NCI-H748 treated with DMSO at 0.1 percent for 48 hours (cell line): ENCODE data around the gene DPYSL5.
A peak's percentile ranks its signal among the peaks of the same experiment; 100 is the strongest.
"Not testable (repeated sequence)": the region's sequence is repeated elsewhere in the genome, so short reads cannot be mapped to it uniquely, and the experiment has no call there.

Experiments used
- DNase-seq: peaks from one replicate; lab custom pipeline; 2025; lab: John Stamatoyannopoulos, UW

The DPYSL5 gene

DNA sequence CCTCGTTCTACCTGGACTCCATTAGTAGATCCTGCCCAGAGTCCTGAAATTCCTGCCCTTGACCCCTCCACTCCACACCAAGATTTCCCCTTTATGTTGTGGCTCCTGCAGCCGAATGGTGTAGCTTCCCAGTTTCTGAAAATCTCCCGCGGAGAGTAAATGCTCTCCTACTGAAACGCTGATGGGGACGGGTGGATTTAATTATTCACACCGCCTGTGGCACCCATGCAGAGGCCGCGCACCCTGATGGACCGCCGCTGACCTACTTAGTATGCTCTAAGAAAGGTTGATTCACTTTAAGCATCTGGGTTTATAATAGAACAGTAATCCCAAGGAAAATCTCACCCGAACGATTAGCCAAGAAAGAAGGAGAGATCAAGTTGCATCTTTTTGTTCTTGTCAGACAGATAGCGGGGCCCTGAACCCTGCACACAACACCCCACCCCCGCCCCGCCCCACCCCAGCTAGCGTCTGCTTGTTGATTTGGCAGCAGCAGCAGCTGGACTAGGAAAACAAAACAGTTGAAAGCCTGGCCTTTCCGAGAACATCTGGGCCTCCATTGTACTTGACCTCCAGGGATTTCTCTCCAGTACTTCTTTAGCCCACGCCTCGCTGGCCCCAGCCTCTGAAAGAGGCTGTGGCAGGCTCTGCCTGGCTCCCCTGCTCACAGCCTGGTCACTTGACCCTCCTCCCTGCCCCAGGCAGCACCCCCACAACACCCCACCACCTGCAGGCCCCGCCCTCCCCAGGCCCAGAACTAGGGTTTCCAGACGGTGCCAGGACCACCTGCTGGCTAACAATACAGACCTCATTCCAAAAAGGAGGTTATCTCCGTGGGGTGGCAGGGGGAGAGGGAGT, 53.6 kb downstream of the DPYSL5 start:
- DNase-seq: no peak

DNA sequence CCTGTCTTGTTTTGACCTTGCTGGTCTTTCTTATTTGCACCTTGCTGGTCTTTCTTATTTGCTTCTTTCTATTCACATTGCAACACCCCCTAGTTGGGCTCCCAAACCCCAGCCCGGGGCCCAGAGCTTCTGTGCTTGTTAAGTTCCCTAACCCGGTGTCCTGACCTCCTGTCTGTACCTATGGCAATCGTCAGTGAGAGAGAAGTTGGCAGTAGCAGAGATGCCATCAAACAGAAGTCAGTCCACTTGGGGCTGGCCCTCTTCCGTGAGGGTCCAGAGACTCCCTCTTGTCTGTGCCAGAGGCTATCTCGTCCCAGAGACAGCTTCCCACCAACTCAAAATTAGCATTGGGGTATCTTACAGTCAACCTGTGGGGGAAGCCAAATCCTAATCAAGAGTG, 55.7 kb downstream of the DPYSL5 start:
- no peak for DNase-seq

DNA sequence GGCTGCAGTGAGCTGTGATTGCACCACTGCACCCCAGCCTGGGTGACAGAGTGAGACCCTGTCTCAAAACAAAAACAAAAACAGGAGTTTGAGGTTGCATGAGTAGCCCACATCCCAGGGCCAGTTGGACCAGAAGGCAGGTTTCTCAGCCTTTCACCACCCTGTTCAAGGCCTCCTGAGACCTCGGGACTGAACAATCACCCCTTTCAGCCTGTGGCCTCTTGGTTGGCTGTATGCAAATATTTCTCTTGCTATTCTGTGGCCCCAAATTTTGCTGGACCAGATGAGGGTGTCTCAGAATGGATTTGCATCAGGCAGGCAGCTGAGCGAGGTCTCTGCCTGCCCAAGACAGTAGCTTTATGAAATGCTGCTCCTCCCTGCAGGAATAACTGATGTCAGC, 56.9 kb downstream of the DPYSL5 start:
- no peak for DNase-seq

DNA sequence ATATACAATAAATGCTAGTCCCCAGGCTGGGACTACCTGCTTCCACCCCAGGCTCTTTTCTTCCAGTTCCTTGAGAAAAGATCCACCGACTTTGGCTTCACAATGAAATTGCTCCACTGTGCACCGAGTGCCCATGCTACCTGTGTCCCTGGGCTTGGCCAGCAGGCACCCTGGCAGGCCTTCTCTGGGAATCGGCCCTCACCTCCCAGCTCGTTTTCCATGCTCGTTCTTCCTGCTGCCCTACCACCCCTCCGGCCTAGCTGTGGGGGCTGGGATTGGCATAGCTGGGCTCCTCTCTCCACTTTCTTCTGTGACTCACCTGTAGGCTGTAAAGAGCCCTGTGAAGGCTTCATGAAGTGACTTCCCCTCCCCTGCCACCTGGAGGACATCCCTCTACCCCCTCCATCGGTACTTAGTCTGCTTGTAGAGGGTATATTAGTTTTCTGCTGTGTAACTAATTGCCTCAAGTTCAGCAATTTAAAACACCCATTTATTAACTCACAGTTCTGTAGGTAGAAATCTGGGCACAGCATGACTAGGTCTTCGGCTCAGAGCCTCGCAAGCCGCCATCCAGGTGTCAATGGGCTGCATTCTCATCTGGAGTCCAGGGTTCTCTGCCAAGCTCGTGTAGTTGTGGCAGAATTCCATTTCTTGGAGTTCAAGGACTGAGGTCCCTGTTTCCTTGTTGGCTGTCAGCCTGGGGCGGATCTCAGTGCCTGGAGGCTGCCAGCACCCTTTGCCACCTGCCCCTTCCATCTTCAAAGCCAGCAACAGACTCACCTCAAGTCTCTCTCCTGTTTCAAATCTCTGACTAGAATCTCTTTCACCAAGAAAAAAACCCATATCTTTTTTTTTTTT, 57.6 kb downstream of the DPYSL5 start:
- no peak for DNase-seq

DNA sequence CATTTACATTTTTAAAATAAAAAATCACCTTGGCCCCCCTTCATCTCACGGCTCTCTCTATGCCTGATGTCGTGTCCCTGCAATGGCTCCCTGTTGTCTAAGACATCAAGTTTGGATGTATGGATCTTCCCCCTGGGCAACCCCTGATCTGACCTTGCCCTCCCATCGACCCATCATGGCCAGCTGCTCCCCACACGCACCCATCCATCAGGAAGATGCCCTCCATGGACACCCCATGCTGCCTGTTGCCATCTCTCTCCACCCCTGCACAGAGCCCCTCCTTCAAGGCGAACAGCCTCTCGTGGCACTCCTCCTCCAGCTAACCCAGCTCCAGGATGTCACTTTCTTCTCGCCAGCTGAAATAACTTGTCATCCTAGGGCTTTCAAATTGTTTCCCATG, 59.5 kb downstream of the DPYSL5 start:
- DNase-seq: no peak

DNA sequence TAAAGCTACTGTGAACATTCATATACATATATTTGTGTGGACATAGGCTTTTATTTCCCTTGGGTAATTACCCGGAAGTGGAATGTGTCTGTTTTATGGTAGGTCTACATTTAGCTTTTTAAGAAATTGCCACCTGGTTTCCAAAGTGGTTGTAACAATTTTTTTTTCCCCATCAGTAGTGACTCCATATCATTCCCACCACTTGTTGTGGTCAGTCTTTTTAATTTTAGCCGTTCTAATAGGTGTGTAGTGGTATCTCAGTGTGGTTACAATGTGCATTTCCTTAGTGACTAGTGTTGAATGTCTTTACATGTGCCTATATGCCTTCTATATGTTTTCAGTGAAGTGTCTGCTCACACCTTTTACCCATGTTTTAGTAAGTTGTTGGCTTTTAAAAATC, 62.2 kb downstream of the DPYSL5 start:
- DNase-seq: no peak

DNA sequence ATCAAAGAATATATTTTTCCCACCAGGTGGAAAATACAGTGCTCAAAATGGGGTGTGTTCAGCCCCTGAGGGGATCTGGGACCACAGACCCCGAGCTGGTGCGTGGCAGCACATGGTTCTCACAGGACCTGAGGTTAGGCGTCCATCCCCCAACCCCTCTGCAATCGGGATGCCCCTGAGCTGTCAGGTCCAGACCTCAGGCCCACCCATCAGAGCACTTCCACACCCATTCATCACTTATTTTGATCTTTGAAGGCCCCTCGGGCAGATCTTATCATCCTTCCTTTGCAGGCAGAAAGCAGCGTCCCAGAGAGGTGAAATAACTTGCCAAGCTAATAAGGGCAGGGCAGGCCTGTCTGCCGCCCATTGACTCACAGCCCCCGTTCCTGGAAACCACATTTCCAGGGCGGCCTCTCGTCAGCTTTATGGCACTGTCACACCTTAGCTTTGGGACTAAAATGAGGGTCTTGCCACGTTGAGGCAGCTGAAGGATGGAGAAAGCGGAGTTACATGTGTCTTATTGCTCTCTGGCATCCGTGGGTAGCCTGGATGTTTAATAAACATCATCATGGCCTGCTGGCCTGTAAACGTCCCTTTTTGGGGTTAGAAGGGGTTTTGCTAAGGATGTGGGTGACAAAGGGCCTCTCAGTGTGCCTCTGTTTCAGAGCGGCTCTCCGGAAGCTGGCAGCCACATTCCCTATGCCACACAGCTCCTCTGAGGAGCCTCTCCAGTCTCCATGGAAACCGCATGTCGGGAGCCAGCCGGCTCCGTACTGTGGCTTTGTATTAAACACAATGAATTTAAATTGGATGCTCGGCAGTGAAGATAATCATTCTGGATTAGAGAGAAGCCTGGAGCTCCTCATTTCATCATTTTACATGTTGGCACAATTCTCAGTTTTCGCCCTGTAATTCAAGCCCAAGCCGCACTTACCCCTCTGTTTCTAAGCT, 64.3 kb downstream of the DPYSL5 start:
- peak; percentile 82 for DNase-seq

DNA sequence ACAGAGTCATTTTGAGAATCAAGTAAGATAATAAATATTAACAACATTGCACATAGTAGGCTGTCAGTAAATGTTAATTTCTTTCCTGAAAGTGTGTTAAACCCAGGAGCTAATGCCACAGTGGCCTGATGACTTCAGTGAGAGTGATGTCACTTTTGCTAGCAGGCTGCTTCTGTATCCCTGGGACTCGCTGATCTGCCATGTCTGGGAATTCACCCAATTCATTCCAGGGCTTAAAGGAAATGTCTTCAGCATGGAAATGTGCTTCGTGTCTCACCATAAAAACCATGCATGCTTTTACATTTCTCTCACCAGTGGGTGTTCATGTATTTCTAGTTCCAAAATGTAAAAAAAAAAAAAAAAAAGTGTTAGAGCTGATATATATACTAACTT, 65.7 kb downstream of the DPYSL5 start:
- DNase-seq: no peak

DNA sequence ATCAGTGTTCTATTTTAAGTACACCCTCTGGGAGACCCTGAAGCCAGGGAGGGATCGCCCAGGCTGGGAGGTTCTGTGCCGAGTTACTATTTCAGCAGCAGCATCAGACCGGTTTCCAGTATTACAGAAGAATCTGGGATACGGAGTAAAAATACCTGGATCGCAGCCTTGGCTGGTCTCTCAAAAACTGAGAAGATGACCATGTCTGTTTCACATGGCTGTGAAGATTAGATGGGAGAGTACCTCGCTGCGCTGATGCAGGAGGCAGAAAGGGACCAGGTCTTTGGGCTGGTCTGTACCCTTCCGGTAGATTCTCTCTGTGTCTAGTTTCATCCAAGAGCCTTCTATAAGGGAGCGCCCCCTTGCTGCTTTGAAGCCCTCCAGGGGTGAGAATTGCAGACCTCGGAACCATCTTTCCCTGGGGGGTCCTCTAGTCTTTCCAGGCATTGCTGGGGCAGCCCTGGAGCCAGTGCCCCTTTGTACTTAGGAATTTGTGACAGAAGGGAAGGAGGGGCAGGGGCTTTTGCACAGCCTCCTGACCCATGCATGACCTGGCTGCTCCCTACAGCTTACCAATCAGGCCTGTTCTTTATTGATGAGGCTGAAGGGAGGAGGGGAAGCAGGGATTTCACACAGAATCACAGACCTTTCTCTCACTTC, 66.2 kb downstream of the DPYSL5 start:
- no peak for DNase-seq

DNA sequence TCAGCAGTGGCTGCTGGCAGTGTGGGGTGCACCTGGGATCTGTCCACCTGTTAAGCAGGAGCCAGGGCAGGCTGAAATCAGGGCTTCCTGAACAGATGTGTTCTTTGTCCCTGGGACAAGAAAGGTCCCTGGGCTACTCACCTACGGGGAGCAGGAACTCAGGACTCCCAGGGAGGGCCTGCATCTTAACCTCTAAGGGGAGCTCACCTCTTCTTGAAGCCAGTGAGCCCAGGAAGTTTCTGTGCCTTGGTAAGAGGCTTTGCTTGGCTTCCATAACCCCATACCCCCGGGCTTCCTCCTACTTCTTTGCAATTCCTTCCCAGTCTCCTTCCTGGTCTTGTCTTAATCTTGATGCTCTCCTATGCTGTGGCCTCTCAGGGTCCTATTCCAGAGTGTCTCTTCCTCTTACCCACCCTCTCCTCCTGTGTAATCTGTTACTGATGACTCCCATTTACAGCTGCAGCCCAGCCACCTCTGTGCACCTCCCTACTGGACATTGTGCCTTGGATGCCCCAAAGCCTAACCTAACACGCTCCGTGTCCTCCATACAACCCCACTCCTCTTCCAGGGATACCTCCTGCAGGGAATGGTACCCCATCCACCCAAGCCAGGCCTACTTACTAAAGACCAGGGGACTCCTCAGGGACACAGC, 66.9 kb downstream of the DPYSL5 start:
- no peak for DNase-seq

DNA sequence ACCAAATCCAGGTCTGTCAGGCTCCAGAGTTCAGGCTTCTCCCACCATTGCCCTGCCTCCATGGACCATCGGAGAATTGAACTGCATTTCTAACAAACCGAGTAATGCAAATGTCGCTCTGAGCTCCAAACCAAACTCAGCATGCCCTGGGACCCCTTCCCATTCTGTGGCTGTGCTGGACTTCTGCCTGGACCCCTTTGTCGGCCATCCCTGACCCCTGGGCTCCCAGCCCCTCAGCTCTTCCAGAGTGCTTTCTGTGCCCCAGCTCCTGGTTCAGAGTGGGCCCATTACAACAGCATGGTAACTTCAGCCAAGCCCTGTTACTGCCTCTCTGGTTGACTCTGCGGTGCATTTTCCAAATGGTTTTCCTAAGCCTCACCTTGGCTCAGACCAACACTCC, 67.4 kb downstream of the DPYSL5 start:
- no peak for DNase-seq

DNA sequence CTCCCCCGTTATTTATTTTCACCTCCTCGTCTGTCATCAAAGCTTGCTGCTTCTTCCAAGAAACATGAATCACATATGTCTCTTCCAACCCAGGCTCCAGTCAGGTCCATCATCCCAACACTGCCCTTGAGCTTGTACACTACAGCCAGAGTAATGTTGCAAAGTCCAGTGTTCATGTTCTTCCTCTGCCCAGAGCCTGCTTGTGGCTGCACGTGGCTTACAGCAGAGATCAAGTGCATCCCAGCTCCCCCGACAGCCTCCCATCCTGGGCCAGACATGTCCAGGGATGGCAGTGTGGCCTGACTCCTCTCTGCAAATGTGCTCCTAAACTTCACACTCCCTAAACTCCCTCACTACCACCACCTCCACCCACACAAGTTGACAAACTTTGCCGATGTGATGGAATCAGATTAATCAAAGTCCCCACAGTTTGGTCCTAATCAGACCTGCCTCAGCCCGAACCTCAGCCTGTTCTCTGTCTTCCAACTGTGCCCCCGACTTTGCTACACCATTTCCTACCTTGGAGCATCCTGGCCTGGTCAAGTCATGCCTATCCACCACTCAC, 68.3 kb downstream of the DPYSL5 start:
- no peak for DNase-seq

DNA sequence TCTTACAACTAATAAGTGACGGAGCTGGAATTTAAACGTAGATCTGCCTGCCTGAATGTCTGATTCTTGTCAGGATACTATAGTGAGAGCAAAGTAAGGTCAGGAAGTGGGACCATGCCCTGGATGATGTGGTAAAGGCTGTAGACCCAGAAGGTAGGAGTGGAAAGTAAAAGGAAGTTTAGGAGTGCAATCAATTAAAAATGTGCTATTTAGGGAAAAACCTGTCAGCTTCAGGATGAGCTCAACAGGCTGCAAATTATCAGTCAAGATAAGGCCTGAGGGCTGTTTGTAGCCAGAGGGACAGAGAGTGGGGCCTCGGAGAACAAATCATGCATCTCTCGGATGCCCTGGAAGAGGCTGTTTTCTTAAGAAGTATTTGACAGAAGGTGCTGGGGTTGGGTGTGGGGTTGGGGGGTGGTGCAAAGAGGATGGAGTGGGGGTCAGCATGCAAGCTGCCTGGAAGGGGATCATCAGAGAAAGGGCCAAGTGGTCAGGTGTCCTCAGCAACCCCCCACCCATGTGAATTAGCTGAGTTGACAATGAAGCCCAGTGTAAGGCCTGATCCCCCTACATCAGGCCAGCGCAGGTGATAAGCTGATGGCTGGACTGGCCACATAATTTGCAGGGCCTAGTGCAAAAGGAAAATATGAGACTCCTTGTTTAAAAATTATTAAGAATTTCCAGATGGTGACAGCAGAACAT, 69.4 kb downstream of the DPYSL5 start:
- no peak for DNase-seq

DNA sequence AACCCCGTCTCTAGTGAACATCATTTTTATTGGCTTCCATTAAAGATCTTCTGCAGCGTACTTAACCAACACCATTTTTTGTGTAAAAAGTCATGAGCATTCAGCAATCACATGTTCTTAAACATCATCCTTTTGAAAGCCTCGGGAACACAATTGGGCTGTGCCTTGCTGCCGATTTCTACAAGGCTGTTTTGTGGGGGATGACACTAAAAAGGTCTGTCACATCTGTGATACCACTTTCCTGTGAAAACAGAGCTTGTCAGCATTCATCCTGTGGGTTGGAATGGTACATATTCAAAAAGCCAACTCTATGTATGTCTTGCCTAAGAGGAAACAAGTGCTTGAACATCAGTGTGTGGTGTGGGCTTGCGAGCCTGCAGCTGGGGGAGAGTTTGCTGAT, 73.4 kb downstream of the DPYSL5 start:
- DNase-seq: no peak

DNA sequence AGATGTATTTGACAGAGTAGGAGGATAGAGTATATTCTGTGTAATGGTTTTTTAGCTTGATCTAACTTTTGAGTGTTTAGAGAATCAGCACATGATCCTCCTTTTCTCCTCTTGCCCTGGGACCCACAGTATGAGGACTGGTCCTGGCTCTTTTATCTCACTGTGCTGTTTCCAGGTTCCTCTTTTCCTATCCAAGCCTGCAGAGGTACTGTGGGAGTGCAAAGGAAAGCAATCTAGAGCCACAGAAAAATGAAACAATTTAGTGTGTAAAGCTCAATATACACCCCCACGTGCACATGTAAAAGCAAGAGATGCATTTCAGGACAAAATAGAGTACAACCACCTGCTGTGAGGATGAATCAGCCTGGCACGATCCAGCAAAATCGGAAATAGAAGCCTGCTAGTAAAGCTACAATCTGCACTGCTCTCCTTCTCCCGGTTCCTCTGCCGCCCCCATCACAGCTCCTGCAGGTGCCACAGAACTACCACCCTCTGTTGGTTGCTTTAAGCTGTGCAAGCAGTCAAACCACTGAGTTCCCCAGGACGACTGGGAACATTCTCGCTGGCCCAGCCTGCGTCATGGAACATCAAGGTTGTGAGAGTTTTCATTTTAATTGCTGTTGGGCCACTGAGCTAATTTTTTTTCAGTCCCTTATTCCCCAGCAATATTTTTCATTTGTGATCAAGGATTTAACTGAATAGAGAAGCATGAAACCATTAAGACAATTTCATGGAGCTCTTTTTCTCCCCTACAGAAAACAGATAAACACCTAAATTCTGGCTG, 74.7 kb downstream of the DPYSL5 start:
- DNase-seq: peak; percentile 26

DNA sequence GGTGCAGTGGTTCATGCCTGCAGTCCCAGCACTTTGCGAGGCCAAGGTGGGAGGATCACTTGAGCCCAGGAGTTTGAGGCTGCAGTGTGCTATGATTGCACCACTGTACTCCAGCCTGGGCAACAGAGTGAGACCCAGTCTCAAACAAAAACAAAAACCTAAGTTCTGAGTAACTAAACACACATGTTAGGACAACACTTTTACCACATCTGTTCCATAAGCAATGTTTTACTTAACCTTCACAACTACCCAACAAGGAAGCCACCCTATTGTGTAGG, 75.2 kb downstream of the DPYSL5 start:
- DNase-seq: not testable (repeated sequence)

DNA sequence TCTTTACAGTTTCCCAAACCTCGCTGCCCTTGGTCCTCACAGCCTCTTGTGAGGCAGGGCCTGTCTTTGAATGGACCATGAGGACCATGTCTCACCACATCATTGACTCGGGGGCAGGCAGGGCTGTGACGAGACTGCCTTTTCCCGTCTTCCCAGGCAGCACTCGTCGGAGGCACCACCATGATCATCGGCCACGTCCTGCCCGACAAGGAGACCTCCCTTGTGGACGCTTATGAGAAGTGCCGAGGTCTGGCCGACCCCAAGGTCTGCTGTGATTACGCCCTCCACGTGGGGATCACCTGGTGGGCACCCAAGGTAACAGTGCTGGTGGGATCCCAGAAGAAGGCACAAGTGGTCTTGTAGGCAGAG, 76.8 kb downstream of the DPYSL5 start:
- DNase-seq: no peak

DNA sequence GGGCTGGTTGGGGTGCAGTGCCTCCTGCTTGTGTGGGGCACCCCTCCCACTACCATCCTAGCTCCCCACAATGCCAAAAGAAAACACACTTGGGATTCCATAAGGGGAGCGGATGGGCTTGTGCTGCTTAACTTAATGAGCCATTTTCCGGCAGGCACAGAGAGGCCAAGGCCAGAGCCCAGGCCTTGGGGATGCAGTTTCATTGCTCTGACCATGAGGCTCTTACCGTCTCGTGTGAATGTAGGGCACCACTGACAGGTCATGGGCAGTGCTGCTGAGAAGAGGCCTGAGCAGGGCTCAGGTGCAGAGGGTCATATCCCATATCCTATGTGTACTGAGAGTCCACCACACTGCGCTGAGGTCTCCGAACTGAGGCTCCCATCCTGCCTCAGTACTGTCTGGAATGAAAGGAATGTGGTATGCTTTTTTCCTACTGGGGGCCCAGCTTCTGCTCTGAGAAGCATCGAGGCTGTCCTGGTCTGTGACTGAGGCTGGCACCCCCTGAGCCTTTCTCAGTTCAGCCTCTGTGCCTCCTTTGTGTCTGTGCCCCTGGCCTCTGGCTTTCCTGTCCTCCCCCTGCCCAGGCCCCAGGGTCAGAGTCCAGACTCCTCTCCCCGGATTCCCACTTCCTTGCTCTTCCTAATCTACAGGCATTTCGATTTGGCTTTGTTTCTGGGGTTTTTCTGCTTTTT, 77.3 kb downstream of the DPYSL5 start:
- DNase-seq: no peak

DNA sequence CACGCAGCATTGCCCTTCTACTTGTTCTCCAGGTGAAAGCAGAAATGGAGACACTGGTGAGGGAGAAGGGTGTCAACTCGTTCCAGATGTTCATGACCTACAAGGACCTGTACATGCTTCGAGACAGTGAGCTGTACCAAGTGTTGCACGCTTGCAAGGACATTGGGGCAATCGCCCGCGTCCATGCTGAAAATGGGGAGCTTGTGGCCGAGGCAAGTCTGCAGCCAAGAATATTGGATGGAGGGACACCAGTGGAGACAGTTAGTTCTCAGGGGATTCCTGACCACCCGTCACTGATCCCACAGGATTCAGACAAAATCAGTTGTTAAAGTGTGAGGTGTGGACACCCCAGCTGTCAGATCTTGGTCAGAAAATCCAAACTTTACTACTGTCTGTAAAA, 79.3 kb downstream of the DPYSL5 start:
- DNase-seq: no peak
